NB4 (cell line): ENCODE results near the gene CACNA1B.

ENCODE experiments used
- CTCF ChIP-seq: IDR thresholded peaks from one replicate; pipeline ENCODE4 v1.5.1; 2012; ENCODE audit warnings: low read depth, low read length
- MAX ChIP-seq: IDR thresholded peaks from 2 replicates; pipeline ENCODE4 v1.6.1; 2011; ENCODE audit warnings: low read depth, low read length
- POLR2A ChIP-seq: IDR thresholded peaks from 2 replicates; pipeline ENCODE4 v1.6.1; 2011; ENCODE audit warnings: mild to moderate bottlenecking; ENCODE audit not compliant: insufficient read length; ENCODE audit errors: extremely low read depth

GRCh38 chr9:137860361-137860760 lies 17.2 kb upstream of the CACNA1B start:
- TF ChIP-seq POLR2A (no peak), CTCF (no peak), MAX (no peak)
